NCI-H2196 treated with DMSO at 0.1 percent for 48 hours (cell line): Measurements from ENCODE around the gene TBC1D22A.

Source experiments
- DNase-seq: peaks from one replicate; lab custom pipeline; 2025; ENCODE audit not compliant: unreplicated experiment; lab: John Stamatoyannopoulos, UW

TBC1D22A gene

DNA sequence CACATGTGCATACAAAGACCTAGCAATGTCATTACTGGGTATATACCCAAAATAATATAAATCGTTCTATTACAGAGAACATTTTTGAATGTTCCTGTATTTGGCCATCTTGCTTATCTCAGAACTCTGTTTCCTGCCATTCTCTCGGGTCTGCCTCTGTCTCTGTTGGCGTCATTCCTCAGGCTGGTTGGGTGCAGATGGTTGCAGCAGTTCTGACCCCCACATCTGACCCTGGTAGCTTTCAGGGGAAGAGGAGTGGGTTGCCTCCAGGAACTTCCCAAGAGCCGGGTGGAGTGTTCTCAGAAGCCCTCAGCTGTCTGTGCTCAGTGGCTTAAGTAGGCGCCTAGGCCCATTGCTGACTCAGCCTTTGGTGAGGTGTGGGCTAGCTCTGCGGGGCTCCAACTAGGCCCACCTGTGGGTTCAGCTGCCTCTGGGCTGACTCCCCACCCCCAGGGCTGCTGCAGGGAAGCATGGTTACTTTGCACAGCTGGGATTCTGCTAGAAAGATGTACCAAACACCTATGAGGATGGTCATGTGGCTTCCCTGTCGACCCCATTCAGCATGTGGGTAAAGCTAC, 114.0 kb downstream of the TBC1D22A start:
- no peak for DNase-seq

DNA sequence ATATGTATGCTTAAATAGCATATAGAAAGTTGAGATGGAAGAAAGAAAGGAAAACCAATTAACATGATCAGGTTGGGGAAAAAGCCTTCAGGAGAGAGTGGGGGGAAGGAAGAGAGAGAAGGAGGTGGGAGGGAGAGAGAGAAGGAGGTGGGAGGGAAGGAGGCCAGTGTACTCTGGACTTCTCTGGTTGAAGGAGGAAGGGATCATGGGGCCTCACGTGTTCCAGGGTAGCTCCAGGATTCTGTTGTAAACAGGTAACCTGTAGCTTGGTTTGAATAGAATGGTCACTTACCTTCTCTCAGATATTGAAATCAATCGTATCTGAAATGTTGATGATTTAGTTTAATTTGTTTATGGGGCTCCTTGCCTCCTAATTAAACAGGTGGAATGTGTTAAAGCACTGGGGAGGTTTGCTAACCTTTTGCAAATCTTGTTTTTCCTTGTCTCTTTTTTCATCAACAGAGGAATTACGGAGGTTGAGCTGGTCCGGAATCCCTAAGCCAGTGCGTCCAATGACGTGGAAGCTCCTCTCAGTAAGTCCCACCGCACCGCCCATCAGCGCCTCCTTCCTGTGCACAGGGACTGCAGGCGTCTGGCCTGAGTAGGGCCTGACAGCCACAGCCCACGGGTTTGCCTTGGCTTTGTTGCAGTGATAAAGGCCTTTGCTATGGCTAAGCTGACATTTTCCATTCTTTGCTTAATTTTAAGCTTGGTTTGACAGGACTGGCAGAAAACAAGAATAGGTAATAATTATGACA, 115.9 kb downstream of the TBC1D22A start:
- no peak for DNase-seq

DNA sequence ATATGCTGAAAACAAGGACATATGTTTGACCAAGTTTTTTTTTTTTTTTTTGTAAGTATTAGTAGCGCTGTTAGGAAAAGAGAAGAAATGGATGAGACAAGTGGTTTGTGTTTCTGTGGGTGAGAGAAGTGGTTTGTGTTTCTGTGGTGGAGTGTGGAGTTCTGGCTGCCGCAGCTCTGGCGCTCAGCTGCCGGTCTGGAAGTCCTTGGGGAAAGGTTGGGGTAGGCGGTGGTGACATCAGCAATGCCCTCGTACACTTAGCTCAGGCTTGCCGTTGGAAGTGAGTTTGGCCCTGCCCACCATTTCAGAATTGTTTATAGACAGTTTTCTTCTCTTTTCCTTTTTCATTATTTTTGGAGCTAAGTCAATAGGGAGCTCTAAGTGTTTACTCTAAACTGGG, 116.6 kb downstream of the TBC1D22A start:
- no peak for DNase-seq

DNA sequence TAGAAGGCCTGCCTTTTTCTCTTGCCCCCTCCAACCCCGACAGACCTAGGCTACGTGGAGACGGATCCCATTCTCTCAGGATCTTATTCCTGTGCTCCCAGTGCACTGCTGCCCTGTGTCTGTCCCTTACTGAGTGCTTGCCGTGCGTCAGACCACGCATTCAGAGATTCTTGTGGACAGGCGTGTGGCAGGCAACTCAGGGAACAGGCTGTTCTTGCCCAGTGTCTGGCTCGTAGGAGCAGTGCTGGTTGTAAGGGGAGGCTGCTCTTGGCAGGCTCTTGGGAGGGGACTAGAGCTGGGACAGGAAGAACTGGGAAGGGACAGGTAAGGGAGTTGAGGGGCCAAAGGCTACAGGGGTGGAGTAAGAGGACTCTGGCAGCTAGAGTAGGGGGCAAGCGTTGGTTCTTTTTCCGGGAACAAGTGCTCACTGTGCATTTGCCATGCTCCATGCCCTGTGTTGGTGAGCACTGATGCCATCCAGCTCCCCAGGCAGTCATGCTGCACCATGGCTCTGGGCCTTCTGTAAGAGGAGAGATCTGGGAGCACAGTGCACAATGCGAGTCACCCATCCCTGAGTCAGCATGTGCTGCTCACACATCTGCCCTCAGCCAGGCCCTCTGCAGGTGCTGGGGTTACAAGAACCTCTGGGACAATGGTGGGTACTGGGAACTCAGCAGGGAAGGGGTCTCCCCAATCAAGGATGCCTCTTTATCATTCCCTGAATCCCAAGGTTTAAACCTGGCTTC, 119.1 kb downstream of the TBC1D22A start:
- no peak for DNase-seq

DNA sequence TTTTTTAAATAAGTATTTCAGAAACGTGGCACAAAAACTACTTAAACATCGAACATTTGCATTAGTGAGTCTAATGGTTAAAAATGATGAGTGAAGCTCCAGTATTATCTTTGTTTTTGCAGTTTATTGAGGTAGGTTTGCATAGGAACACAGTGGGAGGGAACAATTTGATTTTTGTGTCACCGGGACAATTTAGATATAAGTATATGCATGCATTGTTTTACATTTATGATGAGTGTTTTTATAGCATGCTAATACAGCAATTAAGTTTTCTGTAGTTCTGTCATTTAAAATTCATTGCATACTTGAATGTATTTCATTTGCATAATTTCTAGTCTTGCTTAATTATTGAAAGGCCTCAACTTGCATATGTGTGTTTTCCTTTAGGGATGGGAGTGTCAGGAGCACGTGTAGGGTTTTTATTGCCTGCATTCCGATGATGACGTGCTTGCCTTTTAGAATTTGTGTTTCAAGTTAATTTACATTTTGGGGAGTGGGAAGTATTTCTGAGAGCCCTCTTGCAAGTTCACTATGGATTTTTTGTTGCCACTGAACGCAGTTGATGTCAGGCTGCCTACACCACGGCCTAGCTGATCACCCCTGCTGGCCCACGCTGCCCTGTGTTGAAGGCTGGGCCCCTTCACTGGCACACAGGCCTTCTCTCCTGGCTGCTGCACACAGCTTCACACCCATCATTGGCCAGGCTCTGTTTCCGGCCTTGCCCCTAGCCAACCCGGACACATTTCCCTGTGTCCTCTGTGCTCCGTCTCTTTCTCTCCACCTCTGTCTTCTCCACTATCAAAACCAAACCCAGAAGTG, 120.9 kb downstream of the TBC1D22A start:
- DNase-seq, result no peak

DNA sequence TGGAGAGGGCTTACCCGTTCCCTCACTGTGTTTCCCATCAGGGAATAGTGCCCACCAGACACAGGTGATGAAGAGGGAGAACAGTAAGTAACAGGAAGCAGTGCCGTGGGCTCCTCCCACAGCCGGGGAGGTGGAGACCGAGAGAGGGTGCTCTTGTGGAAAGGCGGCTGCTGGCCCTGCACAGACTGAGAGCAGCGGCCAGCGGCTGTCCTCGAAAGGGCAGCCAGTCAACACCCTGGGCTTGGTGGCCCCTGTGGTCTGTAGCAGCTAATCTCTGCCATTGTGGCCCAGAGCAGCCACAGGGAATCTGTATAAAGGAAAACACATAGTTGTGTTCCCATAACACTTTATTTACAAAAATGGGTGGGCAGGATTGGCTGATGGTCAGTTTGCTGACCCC, 121.9 kb downstream of the TBC1D22A start:
- no peak for DNase-seq

DNA sequence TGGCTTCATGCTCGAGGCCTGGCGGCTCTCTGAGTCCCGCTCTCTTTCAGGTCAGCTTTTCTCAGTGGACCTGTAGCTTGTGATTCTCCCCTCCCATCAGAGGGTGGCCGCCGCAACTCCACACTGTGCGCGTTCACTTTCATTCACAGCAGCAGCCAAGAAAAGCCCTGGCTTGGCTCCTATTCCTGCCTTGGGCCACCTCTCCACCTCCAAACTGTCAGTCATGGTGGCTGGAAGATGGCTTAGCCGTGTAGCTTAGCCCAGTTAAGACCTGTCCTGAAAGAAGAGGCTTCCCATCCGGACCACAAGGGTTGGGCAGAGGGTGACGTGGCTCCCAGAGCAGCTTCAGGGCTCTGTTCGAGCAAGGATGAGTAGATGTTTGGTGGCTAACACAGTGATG, 125.5 kb downstream of the TBC1D22A start:
- no peak for DNase-seq

DNA sequence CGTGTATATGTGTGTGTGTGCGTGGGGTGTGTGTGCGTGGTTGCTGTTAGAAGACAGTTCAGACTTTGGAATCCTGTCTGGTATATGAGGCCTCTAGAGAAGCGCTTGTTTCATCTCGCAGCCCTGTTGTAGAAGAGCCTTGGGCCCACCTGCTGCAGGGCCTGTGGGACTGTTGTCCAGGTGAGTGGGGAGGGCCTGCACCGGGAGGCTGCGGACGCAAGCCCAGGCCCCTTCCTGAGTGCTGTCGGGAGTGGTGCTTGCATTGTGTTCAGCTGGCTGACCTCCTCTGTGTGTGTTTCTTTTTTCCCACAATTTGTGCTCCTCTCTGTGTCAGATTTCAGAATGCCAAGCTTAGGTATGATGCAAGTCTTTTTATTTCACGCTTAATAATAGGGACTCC, 128.4 kb downstream of the TBC1D22A start:
- DNase-seq, result no peak

DNA sequence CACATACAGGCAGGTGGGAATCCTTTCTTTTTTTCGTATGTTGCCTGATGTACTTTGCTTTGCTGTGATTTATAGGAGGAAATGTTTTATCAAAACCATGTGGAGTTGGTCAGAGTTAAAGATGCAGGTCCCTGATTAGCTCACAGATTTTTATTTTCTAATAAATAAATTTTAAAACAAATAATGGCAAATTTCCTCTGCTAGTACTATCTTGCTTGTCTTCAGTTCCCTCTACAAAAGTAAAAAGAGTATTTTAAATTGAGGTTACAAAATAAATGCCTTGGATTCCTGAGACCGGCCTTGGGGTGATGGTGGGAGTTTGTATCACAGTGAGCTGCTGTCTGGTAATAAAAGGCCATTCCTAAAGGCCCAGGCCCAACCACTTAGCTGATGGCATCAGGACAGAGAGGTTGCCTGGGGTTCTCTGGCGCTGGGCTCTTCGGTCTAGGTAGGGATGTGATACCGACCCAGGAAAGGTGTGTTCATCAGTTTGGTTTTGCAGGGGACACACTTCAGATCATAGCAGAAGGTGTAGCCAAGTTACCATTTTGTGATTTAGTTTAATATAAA, 129.0 kb downstream of the TBC1D22A start:
- no peak for DNase-seq

DNA sequence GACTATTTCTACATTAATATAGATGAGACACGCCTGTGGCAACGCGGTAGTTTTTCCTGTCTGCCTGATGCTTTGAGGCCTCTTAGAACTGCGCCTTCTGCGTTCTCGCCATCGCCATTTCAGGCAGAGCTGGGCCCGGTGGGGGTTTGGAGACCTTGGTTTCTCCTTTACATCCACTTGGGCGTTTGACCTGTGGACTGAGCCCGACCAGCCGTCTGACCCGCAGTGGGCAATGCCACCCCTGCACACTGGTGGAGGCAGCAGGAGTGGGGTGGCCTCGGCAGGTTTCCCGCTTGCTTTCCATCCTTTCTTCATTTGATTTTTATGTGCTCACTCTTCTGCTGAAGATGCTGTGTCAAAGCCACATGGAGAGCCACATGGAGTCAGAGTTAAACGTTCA, 130.4 kb downstream of the TBC1D22A start:
- DNase-seq, result no peak

DNA sequence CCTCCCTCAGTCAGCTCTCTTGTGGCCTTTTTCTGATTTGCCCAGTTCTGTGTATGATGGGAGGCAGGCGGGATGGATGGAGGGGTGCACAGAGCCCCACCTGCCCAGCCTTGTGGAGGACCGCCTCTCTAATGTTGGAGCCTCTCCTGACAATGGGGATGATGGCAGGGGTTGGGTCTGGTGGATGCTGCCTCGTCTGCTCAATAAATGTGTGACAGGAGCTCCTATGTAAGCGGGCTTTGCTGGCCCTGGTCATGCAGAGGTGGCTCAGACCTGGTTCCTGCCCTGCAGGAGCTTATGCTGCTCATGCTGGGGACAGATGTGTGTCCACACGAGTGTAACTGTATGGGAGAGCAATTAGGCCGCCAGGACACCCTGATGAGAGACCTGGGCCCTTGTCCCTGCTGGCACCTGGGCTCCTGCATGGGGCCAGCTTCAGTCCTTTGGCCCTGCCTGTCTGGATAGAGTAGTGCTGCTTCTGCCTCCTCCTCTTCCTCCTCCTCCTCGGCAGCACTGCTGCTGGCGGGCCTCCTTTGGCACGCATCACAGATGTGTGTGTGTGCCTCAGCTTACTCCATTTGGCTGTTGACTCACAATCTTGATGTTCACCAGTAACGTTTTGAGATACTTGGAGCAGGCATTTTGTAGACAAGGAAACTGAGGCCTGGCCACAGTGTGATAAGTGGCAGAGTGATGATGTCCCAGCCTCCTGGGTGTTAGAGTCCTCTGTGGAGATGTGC, 131.0 kb downstream of the TBC1D22A start:
- DNase-seq, result no peak

DNA sequence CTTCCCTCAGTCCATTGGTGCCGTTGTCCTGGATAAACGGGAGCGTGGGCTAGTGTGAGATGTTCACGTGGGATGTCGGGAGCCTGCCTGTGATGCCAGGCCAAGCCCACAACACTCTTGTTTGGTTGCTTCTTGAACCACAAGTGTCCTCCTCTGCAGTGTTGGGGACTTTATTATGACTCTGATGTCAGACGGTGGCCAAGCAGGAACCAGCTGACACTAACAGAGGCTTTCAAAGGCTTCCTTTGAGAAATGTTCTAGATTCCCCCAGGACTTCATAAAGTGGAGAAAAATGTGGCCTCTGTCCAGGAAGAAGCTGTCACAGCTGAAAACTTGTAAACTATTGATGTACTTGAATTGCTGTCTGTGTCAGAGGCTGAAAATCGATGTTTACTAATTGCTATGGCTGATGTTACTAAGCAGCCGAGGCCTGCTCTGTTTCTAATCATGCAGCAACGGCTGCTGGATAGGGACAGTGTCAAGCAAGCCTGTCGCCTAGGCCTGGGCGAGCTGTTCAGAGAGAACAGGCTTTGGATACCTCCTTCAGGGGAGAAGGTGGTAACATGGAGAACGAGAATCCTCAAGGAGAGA, 131.7 kb downstream of the TBC1D22A start:
- no peak for DNase-seq

DNA sequence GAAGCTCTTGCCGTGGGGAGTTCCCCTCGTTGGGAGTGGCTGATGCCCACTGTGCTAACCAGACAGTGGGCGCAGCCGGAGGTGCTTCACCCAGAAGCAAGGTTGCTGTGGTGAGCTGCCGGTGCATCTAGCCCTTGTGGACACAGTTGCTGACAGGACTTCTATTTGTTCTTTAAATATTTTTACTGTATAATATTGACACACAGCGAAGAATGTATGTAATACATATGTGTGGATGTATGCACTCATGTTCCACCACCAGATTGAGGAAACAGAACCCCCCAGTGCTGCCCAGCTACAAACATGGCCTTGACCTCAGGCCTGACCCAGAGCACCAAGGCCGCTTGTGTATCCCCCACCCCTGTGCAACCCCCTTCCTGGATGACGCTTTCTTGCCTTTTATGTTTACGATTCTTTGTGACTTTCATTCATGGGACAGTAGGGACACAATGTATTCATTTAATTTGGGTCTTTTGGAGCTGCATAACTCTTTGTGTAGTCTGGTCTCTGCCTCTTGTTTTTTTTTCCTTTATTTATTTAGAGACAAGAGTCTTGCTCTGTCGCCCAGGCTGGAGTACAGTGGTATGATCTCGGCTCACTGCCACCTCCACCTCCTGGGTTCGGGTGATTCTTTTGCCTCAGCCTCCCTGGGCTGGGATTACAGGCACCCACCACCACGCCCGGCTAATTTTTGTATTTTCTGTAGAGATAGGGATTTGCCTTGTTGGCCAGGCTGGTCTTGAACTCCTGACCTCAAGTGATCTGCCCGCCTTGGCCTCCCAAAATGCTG, 132.6 kb downstream of the TBC1D22A start:
- DNase-seq, result no peak

DNA sequence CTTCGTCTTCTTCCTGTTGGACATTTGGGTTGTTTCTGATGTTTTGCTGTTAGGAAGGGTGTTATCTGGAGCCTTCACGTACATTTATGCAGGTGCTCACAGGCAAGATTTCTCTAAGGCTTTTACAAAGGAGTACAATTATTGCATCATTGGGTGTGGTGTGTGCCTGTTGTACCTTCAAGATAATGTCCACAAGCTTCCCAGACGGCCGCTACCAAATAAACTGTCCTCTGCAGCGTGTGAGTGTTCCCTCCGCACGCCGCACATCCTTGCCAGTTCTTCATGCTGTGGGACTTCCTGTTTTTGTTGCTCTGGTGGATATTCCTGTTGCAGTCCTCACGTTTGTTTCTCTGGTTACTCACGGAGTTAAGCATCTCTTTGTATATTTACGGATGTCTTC, 133.3 kb downstream of the TBC1D22A start:
- no peak for DNase-seq

DNA sequence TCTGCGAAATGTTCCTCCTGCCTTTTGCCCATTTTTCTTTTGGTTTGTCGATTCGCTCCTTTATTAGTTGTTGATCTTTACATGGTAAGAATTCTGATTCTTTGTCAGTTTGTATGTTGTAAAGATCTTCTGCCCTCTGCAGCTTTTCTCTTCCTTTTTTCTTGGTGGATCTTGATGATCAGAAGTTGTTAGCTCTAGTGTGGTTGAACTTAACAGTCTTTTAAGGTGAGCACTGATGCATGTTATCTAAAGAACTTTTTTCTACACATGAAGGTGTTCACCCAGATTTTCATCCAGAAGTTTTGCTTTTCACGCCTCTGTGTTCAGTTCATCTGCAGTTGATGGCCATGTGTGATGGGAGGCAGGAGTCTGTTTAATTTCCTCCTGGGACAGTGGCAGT, 133.7 kb downstream of the TBC1D22A start:
- no peak for DNase-seq

DNA sequence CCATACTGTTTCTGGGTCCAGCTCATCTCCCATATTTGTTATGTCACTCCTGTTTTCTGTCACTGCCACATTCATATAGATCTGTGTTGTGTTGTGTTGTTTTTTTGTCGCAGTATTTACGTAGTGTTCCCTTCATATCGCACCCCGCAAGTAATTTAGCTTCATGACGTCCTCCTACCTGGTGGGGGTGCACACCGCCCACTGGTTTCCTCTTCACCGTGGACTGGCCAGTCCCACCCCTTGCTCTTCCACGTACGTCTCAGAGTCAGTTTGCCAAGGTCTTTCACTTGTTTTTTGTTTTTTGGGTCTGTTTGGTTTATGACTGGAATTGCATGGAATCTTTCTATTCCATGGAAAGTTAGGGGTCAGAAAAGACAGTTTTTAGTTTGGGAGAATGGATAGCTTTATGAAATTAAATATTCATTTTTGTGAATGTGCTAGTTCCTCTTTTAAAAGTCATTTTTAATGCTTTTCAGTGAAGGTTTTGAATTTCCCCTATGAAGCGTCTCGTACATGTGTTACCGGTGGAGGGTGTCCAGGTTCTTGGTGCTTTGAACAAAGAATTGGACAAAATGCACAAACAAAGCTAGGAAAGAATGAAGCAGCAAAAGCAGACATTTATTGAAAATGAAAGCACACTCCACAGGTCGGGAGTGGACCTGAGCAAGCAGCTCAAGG, 134.3 kb downstream of the TBC1D22A start:
- DNase-seq, result no peak

DNA sequence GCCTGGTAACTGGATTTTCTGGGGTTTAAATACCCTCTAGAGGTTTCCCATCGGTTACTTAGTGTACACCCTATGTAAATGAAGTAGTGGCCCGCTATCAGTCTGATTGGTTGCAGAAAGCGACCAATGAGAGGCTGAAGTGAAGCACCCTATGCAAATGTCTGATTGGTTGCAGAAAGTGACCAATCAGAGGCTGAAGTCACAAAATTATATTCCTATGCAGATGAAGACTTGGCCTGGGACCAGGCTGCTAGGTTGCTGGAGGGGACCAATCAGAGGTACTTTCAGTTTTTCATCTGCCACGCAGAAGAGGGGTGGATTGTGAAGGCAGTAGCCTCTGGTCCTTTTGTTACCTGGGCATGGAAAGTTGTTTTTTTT, 134.8 kb downstream of the TBC1D22A start:
- peak; percentile 36 for DNase-seq

DNA sequence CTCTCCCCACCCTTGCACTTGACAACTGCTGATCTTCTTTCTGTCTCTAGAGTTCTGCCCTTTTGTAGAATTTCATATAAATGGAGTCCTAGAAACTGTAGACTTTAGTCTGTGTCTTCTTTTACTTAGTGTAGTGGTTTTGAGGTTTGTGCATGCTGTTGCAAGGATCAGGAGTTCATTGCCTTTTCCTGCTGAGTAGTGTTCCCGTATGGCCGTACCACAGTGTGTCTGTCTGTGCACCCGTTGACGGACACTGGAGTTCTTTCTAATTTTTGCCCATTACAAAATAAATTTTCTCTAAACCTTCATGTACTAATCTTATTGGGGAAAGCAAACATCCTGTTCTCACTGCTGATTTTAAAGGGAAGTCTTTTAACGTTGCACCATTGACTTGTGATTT, 138.1 kb downstream of the TBC1D22A start:
- DNase-seq, result no peak

DNA sequence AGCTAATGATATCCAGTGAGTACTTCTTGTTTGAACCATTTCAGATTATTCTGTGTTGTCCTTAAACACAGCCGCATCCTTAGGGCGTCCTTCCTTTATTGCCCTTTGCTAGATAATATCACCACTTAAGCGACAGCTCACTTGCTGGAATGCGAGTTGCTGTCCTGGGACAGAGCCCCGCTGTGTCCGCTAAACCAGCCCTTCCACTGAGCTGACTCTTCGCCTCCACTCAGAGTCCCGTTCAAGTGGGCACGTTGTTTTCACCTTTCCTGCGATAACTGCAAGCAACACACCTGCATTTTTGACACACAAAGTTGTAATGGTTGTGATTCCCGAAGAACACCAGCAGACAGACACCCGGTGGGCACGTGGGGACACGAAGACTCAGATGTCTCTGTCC, 140.0 kb downstream of the TBC1D22A start:
- no peak for DNase-seq
